ENCODE measurements around the gene CNTNAP2.
A peak's percentile ranks its signal among the peaks of the same experiment; 100 is the strongest.
"Not testable (repeated sequence)": the region's sequence is repeated elsewhere in the genome, so short reads cannot be mapped to it uniquely, and the experiment has no call there.

The CNTNAP2 gene

DNA sequence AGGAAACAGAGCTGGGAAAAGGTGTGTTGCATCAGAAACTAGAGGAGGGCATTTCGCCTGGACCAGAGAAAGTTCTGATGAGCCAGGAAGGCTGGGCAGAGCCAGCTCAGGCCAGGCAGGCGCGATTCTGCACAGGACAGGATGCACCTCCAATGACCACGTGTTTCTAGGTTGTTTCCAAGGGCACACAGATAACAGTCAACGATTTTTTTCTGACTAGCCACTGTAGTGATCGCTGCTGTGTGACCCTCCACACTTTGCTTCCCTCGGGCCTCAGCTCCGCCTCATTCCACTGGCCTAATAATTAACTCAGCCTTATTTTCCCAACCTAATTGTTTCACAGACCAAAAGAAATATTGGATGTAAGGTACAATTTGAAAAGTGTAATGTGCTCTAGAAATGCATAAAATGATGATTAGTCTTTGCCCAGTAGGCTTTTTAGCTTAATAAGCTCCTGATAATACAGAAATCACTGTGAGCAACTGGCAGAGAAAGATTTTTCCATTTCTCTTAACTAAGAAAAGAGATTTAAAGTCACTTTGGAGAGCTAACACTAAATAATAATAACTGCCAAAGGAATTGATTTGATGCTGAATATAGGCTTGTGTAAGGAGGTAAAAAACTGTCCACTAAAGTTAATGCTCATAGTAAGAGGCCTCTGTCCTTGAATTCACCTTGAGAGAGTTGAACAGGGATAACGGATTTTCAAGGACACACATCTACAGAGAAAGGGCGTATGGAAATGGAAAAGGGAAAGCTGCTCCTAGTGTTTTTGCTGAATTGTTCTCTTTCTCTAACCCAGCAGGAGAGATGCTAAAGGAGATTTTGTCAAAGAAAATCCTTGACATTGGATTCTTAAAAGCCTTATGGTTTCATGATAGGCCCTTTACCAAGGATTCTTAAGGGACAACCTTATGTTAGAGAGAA lies 2183.0 kb downstream of the CNTNAP2 start:
- DNase-seq: no peak

DNA sequence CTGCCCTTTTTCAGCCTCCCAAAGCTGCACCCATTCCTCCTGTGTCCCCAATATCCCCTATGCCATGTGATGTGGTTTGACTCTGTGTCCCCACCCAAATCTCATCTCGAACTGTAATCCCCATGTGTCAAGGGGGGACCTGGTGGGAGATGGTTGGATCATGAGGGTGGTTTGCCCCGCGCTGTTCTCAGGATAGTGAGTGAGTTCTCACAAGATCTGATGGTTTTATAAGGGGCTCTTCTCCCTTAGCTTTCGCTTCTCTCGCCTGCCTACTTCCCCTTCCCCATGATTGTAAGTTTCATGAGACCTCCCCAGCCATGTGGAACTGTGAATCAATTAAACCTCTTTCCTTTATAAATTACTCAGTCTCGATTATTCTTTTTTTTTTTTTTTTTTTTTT lies 2185.8 kb downstream of the CNTNAP2 start:
- DNase-seq: not testable (repeated sequence)

DNA sequence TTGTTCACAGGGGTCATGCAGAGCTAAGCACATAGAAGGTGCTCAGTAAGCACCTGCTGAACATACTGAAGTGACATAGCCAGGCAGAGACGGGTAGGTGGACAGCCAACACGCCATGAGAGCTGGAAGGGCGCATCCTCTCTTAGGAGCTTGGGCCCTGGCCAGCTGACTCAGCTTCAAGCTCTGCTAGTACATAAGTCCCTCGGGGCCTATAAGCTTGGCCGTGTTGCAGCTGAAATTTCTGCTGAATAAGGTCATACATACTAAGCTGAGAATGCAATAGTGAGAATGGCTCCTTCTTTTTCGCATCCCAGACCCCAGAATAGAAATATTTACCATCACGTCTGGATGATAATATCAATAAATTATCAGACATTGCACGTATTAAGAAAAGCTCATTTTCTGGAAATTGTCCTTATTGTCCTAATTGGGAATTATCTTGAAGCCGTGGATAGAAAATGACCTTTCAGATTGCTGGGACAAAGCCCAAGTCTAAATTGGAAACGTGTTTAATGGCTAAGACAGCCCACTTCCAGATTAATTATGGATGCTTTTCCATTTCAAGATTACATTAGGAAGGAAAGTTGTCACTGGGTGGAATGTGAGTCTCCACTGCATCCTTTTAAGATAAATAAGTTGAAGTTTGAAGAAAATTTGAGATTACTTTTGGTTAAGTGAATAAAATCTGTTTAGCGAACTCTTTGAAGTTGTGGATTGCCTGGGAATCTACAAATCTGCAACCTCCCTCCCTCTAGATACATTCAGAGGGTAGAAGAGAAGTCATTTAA lies 2186.9 kb downstream of the CNTNAP2 start:
- peak; percentile 81 for DNase-seq

DNA sequence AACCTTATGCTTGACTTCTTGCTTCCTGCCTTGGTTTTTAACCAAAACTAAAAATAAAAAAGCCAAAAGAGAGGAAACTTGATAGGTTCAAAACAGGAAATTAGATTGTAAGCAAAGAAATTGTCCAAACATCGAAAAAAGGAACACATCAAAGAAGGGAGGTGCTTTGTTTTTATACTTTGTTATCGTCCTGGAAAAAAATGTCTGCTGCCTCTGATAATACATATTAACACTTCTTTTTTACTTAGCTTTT lies 2187.4 kb downstream of the CNTNAP2 start:
- DNase-seq: no peak

DNA sequence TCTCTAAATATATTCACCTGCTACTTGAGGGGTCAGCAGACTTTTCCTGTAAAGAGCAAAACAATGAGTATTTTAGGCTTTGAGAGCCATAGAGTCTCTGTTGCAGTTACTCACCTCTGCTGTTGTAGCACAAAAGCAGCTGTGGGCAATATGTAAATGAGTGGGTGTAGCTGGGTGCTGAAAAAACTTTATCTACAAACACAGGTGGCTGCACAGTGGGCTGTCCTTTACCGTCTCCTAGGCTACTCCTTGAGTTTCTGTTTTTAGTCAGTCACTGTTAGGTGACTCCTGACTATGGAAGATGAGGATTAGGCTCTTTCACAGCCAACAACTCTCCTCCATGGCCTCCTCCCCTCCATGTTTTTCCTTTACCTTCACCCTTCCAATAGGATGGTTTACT lies 2187.9 kb downstream of the CNTNAP2 start:
- DNase-seq: no peak

DNA sequence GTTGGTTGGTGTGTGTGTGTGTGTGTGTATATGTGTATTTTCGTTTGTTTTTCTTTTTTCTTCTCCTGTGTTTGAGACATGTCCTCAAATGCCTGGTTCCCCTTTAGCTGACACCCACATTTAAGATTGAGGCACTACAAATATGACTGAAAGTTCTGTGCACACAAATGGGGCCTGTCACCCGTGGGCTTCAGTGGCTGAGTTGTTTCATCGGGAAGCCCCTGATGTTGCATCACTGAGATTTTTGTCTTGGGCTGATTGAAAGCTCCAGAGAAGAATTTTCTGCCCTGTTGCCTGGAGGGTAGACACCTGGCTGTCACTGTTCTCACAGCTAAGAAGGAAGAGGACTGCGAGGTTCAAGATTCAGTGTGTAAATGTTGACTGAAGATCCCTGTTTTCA lies 2190.2 kb downstream of the CNTNAP2 start:
- no peak for DNase-seq

DNA sequence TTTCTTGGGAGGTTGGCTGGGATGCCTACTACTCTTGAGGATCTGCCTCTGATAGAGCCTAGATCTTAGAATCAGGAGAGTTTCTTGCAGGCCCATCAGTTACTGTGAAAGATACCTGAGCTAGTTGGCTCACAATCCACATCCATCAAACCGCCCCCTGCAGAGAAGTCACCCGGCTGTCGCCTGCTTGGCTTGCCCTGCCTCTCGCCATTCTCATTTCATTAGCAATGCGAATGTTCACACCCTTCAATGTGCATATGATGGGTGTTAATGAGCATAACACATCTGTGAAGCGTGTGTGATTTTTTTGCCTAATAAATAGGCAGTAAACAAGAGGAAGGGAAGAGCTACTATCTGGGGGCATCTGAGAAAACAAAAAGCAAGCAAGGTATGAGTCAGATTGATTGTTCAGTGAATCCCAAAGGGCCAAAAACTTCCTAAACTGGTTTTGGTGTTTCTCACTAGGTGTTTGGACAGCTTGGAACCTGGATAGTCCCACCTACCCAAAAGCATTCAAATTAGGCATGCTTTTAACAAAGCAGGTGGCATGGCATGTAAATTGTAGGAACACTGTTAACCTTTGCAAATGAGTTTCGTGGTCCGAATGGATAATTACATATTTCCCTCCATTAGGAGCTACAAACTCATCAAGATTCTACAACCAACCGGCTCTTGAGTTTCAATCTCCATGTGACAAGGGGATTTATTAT lies 2201.7 kb downstream of the CNTNAP2 start:
- no peak for DNase-seq

DNA sequence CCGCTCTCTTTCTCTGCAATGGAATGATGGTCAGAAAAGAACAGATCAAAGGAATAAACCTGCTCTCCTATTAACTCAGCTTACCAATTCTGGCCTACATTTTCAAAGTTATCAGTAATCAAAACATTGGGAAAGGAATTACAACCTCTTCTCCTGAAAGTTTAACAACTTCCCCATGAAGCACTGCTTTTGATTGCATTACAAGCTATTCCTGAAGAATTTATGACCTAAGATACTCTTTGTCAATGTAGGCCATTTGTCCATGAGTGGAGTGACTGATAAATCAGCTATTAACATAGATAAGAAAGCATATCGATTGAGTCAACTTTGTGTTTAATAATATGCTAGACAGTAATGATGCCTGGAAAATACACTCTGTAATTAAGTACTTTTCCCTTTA lies 2202.2 kb downstream of the CNTNAP2 start:
- DNase-seq: no peak

DNA sequence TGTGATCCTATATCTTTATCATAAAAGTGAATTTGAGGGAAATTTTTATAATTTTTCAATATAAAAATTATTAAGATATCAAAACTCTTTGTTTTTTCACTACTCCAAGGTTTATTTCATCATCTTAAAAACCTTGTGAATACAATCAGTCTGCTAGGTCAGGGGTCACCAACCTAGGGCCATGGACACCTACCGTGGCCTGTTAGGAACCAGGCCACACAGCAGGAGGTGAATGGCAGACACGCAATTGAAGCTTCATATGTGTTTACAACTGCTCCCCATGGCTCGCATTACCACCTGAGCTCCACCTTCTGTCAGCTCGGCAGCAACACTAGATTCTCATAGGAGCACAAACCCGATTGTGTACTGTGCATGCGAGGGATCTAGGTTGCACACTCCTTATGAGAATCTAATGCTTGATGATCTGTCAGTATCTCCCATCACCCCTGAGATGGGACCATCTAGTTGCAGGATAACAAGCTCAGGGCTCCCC lies 2202.8 kb downstream of the CNTNAP2 start:
- no peak for DNase-seq

DNA sequence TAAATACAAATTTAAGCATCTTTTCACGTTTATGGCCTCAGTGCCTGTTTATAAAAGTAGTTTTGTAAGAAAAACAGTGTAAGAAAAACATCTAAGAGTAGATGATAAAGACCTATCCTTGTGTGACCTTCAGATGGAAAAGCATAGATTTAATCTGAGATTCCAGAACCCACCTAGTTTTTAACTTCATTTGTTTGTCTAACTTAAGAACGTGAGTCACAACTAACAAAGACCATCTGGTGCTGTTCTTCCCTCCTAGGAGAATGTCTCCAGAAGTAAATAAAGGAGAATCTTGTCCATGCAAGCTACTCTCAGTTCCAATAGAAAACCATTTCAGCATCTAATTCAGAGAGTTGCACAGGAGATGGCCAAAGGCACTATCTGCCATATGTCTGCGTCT lies 2208.6 kb downstream of the CNTNAP2 start:
- DNase-seq: no peak

DNA sequence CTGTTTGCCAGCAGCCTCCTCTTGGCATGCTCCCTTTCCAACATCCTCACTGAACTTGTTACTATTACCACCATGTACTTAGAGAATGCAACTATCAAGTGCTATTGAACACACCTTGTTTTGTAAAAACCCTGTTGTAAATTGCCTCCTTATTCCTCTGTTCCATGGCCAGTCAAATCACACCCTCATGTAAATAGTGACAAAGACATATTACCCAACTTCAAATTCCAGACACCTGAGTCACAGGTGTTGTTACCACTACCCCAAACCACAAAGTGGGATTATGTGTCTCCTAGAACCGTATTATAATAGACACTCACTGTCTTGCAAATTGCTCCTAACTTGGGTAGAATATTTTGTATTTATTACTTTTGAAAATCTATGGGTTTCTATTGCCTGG lies 2210.8 kb downstream of the CNTNAP2 start:
- no peak for DNase-seq

DNA sequence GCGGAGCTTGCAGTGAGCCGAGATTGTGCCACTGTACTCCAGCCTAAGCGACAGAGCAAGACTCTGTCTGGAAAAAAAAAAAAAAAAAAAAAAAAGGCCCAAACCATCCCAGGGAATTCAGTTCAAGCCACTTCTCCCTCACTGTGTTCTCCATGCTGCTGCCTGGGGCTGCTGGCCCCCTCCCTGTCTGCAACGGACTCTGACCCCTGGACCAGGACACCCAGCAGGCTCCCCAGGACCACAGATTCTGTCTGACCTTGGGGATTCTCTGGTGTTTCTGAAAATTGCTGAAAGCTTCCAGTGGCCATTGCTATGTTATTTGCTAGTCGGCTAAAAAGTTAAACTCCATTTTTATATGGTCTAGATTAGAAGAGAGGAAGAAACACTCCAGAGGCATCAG lies 2212.3 kb downstream of the CNTNAP2 start:
- DNase-seq: no peak

DNA sequence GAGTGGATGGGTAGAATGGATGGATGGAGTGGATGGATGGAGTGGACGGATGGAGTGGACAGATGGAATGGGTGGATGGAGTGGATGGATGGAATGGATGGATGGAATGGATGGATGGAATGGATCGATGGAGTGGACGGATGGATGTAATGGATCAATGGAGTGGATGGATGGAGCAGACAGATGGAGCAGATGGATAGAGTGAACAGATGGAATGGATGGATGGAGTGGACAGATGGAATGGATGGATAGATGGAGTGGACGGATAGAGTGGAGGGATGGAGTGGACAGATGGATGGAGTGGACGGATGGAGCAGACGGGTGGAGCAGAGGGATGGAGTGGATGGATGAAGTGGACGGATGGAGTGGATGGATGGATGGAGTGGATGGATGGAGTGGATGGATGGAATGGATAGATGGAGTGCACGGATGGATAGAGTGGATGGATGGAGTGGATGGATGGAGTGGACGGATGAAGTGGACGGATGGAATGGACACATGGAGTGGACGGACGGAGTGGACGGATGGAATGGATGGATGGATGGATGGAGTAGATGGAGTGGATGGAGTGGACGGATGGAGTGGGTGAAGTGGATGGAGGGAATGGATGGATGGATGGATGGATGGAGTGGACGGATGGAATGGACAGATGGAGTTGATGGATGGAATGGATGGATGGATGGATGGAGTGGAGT lies 2213.7 kb downstream of the CNTNAP2 start:
- DNase-seq: no peak

DNA sequence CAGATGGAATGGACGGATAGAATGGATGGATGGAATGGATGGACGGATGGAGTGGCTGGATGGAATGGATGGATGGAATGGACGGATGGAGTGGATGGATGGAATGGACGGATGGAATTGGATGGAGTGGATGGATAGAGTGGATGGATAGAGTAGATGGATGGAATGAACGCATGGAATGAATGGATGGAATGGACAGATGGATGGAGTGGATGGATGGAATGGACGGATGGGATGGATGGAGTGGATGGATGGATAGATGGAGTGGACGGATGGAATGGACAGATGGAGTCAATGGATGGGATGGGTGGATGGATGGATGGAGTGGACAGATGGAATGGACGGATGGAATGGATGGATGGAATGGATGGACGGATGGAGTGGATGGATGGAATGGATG lies 2214.2 kb downstream of the CNTNAP2 start:
- DNase-seq: no peak

DNA sequence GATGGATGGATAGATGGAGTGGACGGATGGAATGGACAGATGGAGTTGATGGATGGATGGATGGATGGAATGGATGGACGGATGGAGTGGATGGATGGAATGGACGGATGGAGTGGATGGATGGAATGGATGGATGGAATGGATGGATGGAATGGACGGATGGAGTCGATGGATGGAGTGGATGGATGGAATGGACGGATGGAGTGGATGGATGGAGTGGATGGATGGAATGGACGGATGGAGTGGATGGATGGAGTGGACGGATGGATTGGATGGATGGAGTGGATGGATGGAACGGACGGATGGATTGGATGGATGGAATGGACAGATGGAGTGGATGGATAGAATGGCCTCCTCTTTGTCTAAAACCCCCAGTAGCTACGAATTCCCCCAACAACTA lies 2214.9 kb downstream of the CNTNAP2 start:
- DNase-seq: not testable (repeated sequence)

DNA sequence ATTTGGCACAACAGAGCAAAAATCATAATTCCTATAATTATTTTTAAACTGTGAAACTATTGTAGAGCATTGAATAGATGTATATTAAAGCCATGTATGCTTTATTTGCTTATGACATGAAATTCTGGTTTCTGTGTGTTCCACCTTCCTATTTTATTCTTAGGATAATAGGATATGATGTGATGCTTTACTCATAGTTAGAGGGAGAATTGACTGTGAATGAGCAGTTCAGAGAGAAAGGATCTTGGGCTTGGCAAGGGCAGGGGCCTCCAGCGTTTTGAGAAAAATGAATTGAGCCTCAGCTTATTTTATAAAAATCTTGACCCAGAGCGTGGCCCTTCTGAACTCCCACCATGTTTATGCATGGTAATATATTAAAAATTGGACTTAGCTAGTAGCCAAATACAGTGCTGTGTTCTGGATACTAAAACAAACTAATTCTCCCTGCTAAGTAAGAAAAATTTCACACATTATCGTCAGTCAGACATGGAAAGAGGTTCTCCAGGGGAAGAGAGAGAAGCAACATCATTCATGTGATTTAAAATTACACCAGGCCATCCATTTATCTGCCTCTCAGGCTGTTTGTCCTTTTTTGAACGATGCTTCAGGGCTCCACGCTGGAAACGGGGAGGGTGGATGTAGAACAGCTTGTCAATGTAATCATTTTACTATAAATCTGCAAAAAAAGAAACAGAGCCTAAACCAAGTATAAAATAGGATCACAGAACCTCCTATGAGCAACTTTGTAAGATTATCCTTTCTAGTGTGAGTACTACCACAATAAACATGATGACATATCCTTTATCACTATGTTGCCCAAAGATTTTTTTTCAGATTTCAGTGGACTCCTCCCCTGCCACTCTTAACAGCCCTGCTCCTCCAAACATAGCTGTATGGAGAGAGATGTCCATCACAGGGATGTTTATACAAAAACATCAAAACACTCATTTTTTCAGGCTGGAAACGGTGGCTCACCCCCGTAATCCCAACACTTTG lies 2215.9 kb downstream of the CNTNAP2 start:
- DNase-seq: no peak

DNA sequence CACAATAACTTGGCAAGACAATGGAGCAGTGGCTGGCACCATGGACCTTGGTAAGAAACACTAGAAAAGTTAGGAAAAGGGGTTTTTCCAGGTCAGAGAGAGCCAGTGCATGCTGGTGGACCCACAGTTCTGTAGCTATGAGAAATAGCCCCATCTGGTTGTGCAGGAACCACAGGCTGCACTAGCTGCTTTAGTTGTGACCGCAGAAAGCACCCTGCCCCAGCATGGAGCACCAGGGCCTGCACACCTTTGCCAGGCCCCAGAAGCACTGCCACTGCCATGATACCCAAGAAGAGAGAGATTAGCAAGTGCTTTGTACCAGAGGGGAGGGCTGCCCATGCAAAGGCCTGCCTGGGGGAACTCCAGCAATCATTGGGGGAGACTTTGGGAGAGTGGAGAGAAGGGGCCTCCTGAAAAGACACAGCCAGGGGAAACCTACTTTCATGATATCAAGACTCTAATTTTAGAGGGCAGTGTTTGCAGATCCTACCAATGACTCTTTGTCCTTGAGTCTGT lies 2217.9 kb downstream of the CNTNAP2 start:
- no peak for DNase-seq

DNA sequence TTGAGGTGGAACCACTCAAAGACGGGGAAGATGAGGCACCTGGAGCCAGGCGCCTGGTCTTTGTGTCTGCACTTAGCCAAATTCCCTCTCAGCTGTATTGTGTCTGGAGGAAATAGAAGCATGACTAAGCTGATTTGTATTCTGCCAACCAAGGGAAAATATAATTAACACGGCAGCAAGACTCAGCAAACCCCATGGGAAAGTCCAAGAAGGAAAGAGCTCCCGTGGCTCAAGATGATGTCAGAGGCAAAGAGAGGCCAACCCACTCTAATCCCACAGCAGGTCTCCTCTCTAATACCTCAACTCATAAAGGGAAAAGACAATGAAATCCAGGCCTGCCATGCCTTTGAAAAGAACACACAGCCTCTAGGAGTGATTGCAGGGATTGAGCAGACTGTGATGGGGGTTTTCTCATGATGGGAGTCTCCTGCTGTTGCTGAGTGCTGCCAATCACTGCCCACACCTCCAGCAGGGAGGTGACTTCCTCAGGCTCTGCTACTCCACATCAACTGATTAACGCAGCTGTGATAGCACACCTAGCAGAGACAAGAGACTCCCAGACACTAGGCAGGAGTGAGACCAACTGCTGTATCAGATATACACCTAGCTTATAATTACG lies 2218.5 kb downstream of the CNTNAP2 start:
- no peak for DNase-seq

DNA sequence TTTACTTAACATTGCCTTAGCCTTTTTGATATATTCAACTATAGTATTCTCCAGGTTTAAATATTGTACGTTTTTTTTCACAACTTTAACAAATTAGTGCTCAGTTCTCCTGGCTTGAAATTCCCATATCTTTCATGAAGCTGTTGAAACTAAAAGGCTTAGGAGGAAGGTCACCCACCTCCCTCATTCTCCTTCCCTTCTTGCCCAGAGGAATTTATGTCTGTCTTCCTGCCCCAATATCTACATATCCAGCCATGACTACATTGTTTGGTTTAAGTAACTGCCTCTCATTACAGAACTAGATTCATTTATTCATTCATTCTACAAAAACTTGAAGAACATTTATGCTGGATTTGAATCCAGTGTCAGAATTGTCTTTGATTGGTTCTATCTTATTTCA lies 2219.2 kb downstream of the CNTNAP2 start:
- DNase-seq: no peak

DNA sequence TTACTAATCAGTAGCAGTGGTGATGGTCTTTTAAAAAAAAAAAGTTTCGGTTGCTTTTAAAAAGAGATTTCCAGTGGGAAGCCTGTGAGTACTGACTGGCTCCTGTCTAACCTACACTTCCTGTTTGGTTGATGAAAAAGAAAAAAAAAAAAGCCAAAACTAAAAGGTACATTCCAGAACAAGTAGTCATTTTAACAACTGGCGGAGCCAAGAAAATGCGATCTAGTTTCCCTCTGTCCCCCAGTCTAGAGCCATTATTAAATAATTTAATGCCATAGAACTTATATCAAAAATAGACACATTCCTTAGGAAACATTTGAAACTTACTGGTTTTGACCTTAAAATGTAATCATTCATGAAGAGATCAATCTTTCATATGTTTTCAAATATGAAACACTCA lies 2219.8 kb downstream of the CNTNAP2 start:
- DNase-seq: no peak

Measured in right forelimb (tissue), 1 donor.